Measurements from ENCODE around the gene LIN37. TPM values are rescaled to one million over a fixed set of nuclear protein-coding genes. Genes with fewer than 3 reads are reported as not detected.

Gene LIN37
- total and polyA plus RNA-seq, 9 of the 15 experiments (the other 6 are each of a cell fraction or from before 2014, with no cell fraction given): 1.2 to 12.5 (median 8.6) TPM

GRCh38 chr19:35733180-35734125 is 14.9 kb upstream of the LIN37 start (continued):
- TF ChIP-seq ARID4B (CRISPR knock-in tag; IDR thresholded peaks at IDR 0.05) (no peak), CCAR2 (IDR thresholded peaks at IDR 0.05; ENCODE audit: low read depth, low read length) (no peak), JUND (IDR thresholded peaks at IDR 0.05; ENCODE audit: borderline replicate concordance, low read depth, low read length) (no peak), JUND (tag; IDR thresholded peaks at IDR 0.05; ENCODE audit: borderline replicate concordance, low read depth, low read length) (no peak), NEUROD1 (IDR thresholded peaks at IDR 0.05; ENCODE audit: borderline replicate concordance, low read depth, low read length, partially characterized antibody) (no peak), DIDO1 (tag; IDR thresholded peaks at IDR 0.05; ENCODE audit: low read depth) (no peak), ZNF212 (CRISPR knock-in tag; IDR thresholded peaks at IDR 0.05) (no peak), RERE (CRISPR knock-in tag; IDR thresholded peaks at IDR 0.05; ENCODE audit: borderline replicate concordance) (no peak), NCOA2 (IDR thresholded peaks at IDR 0.05; ENCODE audit: partially characterized antibody in 2 of 2) (no peak)

Measured in K562 (cell line).